GM15510 (cell line): ENCODE data around the gene NECTIN1.

Experiments used
- POLR2A ChIP-seq: IDR thresholded peaks from 3 replicates; pipeline ENCODE4 v1.6.1; 2011; ENCODE audit warnings: borderline replicate concordance; ENCODE audit not compliant: insufficient read length; ENCODE audit errors: extremely low read depth

NECTIN1 gene

DNA sequence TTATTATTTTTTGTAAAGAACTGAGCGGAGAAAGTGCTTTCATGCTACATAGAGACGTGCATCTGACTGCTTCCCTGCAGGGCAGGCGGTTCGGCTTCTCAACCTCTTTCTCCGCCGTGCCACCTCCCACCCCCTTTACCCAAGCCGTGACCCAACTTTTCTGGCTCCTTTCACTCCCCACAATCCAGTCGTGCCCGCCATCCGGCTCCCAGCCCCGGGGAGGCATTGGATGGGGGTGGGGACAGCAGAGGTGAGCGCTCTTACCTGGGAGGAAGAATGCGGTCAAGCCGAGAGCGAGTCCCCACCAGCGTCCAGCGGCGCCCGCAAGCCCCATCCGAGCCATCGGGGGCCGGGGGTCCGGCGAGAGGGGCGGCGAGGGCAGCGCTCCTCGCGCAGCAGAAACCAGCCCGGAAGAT is 781 bp downstream of the NECTIN1 start:
- no peak for TF ChIP-seq POLR2A

DNA sequence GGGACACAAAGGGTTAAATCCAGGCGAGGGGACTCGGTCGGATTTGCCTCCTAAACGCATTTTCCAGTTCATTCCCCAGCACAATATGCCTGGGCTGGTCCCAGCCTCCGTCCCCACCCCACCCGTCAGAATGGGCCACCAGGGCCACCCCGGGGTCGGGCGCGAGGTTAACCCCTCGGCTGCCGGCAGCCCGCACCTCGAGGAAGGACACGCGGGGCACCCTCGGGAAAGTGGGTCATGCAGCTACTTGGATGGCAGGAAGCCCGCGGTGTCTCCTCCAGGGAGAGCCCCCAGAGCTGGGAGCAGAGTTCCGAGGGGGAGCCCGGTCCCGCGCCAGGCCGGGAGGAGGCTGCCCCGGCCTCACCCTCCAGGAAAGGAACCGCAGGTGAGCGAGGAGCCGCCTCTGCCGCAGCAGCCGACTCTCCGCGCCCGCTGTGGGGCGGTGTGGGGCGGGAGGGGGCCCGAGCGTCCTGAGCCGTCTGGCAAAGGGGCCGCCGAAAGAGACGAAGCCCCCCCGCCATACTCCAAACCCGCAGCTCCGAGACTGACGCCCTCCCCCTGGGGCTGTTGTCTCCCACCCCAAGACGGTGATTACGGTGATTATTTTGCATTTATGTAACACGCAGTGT is 1.4 kb downstream of the NECTIN1 start:
- no peak for TF ChIP-seq POLR2A

DNA sequence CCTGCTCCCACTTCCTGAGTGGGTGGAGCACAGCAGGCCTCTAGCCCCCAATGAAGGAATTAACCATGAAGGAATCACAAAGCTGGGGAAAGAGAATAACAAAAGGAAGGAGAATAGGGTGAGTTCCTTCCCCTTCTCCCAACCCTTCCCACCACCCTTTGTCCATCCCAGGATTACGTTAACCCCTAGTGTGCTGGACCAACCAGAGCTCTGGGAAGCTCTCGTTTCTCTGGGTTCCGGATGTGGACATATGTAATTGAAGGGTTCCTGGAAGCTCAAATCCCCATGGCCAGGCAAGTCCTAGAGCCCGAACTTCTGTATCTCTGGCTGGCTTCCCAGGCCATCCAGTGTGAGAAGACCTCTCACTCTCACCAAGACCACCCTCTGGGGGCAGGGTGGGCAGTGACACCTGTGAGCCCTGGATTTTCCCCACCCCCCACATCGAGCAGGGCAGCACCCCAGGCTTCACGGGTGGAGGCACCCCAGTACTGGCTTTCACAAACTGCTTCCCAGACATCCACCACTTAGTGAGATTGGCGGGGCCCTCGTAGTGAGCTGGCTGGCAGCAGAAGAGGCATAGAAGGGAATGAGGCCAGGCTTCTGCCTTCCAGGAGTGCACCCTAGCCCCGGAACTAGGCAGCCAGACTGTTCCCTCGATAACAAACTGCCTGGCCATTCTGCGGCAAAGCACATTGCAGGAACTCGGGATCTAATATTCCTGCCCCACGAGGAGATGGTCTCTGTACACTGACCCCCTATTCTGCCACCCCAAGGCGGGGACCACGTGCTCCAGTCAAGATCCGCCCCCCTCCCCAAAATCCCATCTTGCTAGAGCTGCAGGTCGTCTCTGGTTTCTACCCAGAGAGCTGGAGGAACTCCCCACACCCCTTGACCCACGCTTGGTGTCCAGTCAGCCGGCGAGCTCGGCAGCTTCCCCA is 2.1 kb downstream of the NECTIN1 start:
- no peak for TF ChIP-seq POLR2A

DNA sequence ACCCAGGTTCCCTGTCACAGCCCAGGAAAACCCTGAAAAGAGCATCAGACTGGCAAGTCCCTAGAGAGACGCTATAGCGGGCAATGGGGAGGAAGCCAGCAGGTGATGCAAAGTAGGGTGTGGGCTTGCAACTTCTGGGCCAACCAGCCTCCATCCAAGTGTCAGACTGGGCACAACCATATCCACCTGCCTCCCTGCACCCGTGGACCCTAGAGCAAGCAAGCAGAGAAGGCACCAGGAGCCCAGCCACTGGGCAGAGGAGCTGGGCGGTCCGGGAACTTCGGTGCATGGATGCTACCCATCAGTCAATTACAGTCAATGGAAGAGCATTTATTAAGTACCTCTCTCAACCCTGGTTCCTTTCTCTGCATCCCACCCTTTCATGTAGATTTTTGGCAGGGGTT is 2.8 kb downstream of the NECTIN1 start:
- no peak for TF ChIP-seq POLR2A

DNA sequence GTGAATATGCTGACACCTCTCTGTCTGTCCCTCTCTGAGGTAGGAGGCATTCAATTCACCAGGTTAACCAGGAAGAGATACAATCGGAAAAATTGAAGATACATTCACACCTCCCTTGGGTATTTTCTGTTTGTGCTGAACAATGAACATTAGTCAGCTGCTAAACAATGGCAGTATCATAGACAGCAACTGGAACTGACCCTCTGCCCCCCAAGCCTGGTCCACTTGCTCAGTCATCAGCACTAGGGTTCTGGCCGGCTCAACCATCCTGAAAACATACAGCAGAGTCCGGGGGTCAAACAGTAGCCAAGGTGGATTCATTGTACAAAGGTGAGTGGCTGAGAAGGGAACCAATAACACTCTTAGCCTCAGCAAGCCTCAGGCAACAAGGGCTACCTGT is 4.0 kb downstream of the NECTIN1 start:
- TF ChIP-seq POLR2A: no peak

DNA sequence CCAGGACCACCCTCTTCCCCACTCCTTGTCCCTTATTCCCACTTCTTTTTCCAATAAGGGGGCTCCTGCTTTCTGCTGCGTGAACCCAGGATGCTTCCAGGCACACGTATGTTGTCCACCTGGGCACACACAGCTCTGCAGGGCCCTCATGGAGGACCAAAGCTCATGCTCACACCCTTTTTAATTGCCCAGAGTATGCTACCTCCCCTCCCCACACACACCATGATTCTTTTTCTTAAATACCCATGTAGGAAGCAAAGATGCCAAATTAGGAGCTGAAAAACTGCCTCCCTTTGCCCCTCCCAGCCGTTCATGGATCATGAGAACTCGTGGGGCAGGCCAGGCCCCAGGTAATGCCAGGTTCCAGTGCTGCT is 5.1 kb downstream of the NECTIN1 start:
- no peak for TF ChIP-seq POLR2A

DNA sequence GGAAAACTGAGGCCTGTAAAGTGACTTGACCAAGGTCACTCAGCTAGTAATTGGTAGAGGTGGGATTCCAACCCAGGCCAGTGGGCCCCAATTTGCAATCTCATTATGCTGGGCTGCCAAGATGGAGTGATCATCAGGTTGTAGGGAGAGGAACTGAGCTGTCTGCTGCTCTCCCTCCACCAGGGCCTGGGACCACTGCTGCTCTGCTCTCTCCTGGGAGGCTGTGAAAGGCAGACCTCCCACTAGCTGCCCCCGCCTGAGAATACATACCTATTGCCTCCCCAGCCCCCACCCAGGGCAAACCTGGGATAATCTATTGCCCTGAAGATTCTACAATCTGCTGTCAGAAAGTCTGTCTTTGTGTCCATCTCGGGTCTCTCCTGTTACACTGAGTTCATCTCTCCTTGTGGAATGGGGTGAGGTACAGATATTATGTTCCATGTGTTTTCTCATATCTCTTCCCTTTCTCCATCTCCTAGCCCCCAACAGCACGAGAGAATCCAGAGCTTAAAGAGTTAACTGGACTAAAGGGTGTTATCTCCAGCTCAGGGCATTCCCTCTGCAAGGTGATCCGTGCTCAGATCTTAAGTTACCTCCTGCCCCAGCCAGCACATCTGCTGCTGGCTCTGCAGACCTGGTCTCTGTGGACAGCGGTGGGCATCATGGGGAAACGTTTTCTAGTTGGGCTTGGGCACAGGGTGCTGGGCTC is 5.6 kb downstream of the NECTIN1 start:
- no peak for TF ChIP-seq POLR2A

DNA sequence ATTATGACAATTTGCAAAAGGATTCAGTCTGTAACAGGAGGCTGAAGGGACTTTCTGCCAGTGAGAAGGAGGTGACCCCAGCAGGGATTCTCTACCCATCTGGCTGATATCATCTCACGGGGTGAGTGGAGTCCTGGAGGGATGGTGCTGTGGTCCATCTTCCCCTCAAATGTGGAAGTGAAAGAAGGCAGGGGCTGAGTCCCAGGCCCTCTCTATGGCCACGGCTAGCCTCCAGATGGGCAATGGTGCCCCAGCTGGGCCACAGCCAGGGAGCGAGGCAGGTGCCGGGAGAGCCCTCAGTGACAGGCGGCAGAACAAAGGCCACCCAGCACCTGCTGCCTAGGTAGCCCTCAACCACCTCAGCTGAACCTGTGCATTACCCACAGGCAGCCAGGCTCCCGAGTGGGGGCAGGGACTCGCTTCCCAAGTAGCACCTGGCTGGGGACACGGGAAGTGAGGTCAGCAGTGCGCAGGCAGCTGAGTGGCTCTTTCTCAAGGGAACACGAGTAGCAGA is 6.7 kb downstream of the NECTIN1 start:
- TF ChIP-seq POLR2A: no peak

DNA sequence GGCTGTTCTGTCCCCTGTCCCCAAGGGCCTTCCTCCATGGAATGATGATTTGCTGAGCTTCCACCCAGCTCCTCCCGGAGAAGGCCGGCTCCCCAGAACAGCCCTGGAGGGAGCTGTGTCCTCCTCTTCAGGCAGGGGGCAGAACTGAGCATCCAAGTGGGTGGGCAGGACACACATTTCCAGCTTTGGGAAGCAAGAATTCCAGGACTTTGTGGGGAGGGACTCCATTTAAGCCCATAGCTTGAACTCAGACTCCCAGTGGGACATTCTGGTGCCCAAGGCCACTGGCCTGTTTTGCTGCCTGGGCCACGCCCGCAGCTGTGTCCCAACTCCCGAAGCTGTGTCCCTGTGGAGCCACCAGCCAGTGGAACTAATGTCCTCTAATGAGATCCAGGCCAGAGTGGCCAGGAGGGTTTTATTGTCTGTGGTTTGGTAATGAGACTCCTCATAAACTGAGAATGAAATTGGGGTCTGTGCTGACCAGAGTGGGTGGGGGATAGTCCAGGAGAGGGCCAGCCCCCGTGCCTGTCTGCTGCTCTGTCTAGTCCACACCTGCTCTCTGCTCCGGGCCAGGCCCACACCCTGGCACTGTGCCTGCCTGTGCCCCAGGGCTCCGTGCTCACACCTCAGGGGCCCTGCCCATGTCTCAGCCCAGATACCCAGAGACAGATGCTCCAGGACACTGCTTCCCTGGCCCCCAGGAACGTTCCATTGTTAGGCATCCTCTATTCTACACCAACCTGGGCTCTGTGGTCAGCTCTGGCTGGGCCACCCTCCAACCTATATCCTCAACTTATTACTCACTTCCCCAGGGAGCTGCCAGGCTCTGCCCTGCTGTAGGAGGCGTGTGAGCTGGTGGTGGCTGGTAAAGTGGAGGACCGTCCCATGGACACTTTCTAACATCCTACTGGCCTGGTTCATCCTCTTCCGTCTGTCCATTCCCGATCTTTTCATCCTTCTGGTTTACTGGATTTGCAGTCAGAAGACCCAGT is 7.6 kb downstream of the NECTIN1 start:
- TF ChIP-seq POLR2A: no peak

DNA sequence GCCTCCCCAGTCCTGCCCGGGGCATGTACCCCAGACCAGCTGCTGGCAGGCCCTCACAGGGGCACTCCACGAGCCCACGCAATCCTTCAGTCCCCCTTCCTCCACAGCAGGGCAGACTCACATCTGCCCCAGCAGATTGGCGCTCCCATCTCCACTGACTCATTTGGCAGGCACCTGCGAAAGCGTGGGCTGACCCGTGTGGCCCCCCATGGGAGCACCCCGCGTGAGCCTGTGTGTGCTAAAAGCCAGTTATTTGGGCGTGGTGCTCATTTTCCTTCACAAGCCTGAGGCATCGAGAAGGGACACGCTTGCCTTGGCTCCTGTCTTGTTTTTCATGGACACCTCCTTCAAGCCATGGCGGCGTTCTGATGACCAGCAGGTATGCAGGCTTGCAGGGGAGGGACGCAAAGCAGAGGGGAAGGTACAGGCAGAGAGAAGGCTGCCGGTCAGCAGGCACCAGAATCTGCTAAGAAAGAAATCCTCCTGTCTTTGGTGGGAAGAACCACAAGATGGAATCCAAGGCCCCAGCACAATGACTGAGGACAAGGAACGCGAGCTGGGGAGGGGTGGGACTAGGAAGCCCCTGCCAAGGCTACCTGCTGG is 8.6 kb downstream of the NECTIN1 start:
- no peak for TF ChIP-seq POLR2A

DNA sequence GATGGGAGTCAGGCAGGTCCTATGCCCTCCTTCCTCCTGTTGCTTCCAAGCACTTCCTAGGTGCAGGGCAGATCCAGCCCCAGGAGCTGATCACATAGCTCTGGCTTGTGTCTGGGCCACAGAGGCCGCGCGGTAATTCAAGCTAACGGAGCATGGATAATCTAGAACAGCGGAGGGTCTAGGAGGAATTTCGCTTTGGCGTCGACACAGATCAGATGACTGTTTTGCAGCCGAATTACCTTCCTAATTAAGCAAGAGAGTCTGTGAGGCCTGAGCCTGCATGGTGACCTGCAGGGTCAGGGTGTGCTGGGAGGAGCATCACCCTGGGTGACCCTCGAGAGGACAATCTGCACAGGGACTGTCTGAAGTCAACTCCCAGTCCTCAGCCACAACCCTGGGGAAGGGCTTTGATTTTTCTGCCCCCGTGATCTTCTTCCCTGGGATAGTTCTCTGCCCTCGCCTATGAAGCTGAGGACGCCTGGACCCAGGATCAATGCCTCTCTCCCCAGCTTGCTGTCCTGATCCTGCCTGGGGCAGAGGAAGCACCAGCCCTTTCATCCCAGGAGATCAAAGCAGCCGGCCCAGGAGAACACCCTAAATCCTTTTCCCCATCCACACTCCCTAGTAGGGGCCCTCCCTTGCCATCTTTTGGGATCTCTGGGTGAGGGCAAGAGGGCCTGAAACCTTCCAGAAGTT is 11.0 kb downstream of the NECTIN1 start:
- no peak for TF ChIP-seq POLR2A

DNA sequence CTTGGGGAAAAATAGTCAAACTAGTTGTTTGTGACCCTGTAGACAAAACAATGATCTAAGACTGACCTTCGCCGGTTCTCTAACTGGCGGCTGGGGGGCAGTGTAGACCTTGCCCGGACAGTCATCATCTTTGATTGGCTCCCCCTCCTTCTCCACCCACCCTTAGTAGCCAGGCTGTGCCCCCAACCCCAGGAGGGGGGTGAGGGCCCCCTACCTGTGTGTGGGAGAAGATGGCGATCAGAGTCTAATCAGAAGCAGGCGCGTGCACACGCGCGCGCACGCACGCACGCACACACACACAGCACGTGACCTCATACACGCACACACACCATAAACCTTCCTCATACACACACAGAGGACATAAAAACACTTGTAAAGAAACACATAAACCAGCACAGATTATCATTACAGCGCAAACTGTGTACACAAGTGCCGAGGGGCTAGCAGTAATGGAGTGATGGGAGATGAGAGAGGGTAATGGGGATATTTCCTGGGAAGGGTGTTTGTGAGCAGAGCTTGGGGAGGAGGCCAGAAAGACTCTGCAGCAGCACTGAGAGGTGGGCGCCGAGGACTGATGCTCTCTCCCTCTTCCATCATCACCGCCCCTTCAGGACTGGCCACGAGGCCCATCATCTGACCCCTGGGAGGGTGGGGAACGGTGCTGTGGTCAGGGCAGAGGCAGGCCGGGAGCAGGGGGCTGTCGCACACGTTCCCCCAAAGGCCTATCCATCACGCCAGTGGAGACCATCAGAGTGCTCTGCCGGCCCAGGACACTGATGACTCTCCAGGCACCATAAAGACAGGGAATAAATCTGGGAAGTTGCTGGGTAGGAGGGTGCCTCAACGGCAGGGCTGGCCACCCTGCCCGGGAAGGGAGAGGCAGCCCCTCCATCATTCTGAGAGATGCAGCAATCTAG is 12.2 kb downstream of the NECTIN1 start:
- TF ChIP-seq POLR2A: no peak

DNA sequence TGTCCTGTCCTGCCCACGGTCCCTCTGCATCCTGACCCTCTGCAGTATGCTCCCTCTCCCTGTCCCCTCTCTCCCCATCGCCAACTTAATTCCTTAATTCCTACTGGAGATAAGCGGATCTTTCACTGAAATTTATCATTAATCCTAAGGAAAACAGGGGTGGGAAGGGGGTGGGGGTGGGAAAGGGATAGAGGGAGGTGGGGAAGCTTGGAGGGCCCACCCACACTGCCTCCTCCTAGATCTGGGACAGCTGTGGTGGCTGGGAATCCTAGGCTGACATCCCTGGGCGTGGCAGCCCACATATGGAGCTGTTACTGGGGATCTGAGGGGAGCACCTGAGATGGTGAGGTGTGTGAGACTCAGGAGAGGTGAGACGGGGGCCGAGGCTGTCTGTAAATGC is 14.4 kb downstream of the NECTIN1 start:
- no peak for TF ChIP-seq POLR2A

DNA sequence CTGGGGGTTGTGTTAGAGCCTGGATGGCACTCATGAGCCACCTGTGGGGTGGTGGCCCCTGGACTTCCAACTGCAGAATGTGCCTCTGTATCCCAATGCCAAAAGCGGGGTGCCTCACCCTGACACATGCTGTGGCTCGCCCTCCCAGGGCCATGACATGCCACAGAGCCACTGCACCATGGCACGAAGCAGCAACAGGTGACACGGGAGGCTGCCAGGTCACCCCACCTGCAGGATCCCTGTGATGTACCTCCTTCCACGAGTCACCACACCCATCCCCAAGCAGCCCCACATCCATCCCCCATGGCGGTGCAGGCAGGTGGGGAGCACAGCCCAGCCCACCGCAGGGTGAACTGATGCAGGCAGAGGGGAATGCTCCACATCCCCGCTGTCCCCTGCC is 14.8 kb downstream of the NECTIN1 start:
- no peak for TF ChIP-seq POLR2A
